B cell (primary cell): ENCODE results near the gene REC8. TPM values are rescaled to one million over a fixed set of nuclear protein-coding genes. Genes with fewer than 3 reads are reported as not detected.

Source experiments
- ATAC-seq: fragments of 200-7000 bp; cut with Tn5 transposase; one replicate; pipeline ENCODE4 v1.10.0; 2021; ENCODE audit warnings: low read depth, mild to moderate bottlenecking, moderate number of reproducible peaks, moderate library complexity
- CTCF ChIA-PET: fragments of 350-600 bp; sonication (Branson Sonifier 250); formaldehyde crosslinking; loops from one replicate; lab custom pipeline; 2021; ENCODE audit warnings: antibody characterized with exemption, inconsistent platforms; lab: Charles Lee
- POLR2A ChIA-PET: fragments of 350-600 bp; sonication (Branson Sonifier 250); formaldehyde crosslinking; loops from one replicate; lab custom pipeline; 2021; ENCODE audit warnings: antibody characterized with exemption; lab: Charles Lee
- DNase-seq: peaks from one replicate; pipeline ENCODE4 v3.0.0; 2013
- H2AFZ ChIP-seq: 2 replicates; pipeline ENCODE4 v1.6.1; 2012; ENCODE audit warnings: mild to moderate bottlenecking, low read depth, low read length; ENCODE audit not compliant: insufficient read depth, poor library complexity, severe bottlenecking
- H3K27ac ChIP-seq, 2 donors: 1 replicate in 1 of 2; 2 replicates in 1 of 2; pipeline ENCODE4 v1.5.1; 2012 to 2013; ENCODE audit warnings: low read length in 2 of 2, mild to moderate bottlenecking in 2 of 2, moderate library complexity in 1 of 2
- H3K27me3 ChIP-seq, 4 experiments: fragments of 200-600 bp in 1 of 4; sonication (generic) in 1 of 4; replicated peaks in 1 of 4; 1 replicate in 2 of 4; 2 replicates in 2 of 4; pipeline versions ENCODE4 v1.6.1 to v1.7.0; 2013 to 2016; ENCODE audit warnings: low read length in 3 of 4, mild to moderate bottlenecking in 2 of 4, mixed read lengths in 1 of 4, moderate library complexity in 1 of 4; ENCODE audit not compliant: insufficient read depth in 4 of 4, control insufficient read depth in 3 of 4; ENCODE audit errors: control extremely low read depth in 1 of 4
- H3K36me3 ChIP-seq, 2 experiments: replicated peaks in 1 of 2; 1 replicate in 1 of 2; 2 replicates in 1 of 2; pipeline versions ENCODE4 v1.6.1 to v1.7.1; 2013; ENCODE audit warnings: low read length in 1 of 2; ENCODE audit not compliant: insufficient read depth in 2 of 2, control insufficient read depth in 1 of 2; ENCODE audit errors: control extremely low read depth in 1 of 2, extremely low read depth in 1 of 2
- H3K4me1 ChIP-seq, 2 donors: fragments of 200-600 bp in 1 of 2; sonication (generic) in 1 of 2; 1 replicate in 1 of 2; 2 replicates in 1 of 2; pipeline versions ENCODE4 v1.5.1 to v1.6.1; 2013 to 2017; ENCODE audit warnings: low read length in 2 of 2; ENCODE audit not compliant: control insufficient read depth in 2 of 2, insufficient read depth in 2 of 2
- H3K4me2 ChIP-seq: replicated peaks from 2 replicates; pipeline ENCODE3; 2012; ENCODE audit warnings: mild to moderate bottlenecking, low read depth, low read length; ENCODE audit not compliant: poor library complexity, severe bottlenecking
- H3K4me3 ChIP-seq, 5 experiments: fragments of 200-600 bp in 1 of 5; sonication (generic) in 1 of 5; 1 replicate in 3 of 5; 2 replicates in 2 of 5; pipeline versions ENCODE4 v1.5.1 to v1.7.0; 2011 to 2016; ENCODE audit warnings: low read length in 4 of 5, mild to moderate bottlenecking in 4 of 5, low read depth in 2 of 5, control low read depth in 1 of 5, moderate library complexity in 1 of 5; ENCODE audit not compliant: insufficient read depth in 1 of 5; ENCODE audit errors: control extremely low read depth in 1 of 5, extremely low read depth in 1 of 5
- H3K79me2 ChIP-seq: fragments of 200-600 bp; sonication (generic); one replicate; pipeline ENCODE4 v1.6.0; 2016; ENCODE audit warnings: low read length; ENCODE audit not compliant: control insufficient read depth, insufficient read depth
- H3K9ac ChIP-seq: fragments of 200-600 bp; sonication (generic); 2 replicates; pipeline ENCODE4 v1.6.1; 2017; ENCODE audit warnings: mild to moderate bottlenecking, low read length, moderate library complexity
- H3K9me3 ChIP-seq, 3 donors: one replicate each; pipeline versions ENCODE4 v1.6.1 to v1.7.1; 2013; ENCODE audit warnings: low read length in 2 of 3; ENCODE audit not compliant: control insufficient read depth in 2 of 3, insufficient read depth in 1 of 3; ENCODE audit errors: control extremely low read depth in 1 of 3
- H4K20me1 ChIP-seq: 2 replicates; pipeline ENCODE4 v1.6.0; 2012; ENCODE audit warnings: mild to moderate bottlenecking, low read length; ENCODE audit not compliant: insufficient read depth, control insufficient read depth, poor library complexity, severe bottlenecking
- H3K27ac Mint-ChIP-seq: one replicate; pipeline ENCODE4 v1.8.0; 2021; ENCODE audit warnings: mixed read lengths
- H3K27me3 Mint-ChIP-seq: one replicate; pipeline ENCODE4 v1.8.0; 2021; ENCODE audit warnings: mixed read lengths
- H3K4me1 Mint-ChIP-seq: one replicate; pipeline ENCODE4 v1.8.0; 2021; ENCODE audit warnings: mixed read lengths
- H3K4me3 Mint-ChIP-seq: one replicate; pipeline ENCODE4 v1.8.0; 2021; ENCODE audit warnings: mixed read lengths
- H3K9me3 Mint-ChIP-seq: one replicate; pipeline ENCODE4 v1.8.0; 2022; ENCODE audit warnings: mixed read lengths; ENCODE audit not compliant: insufficient read depth
- EZH2 ChIP-seq: IDR thresholded peaks from 2 replicates; pipeline ENCODE4 v1.6.1; 2012; ENCODE audit warnings: borderline replicate concordance, low read depth, mild to moderate bottlenecking, moderate library complexity, low read length; ENCODE audit not compliant: insufficient read depth, poor library complexity, severe bottlenecking
- WGBS: methylation state at CpG from one replicate; pipeline ENCODE4 v1.1.5; 2013; ENCODE audit warnings: missing lambda C conversion rate; ENCODE audit not compliant: insufficient coverage; 5-methylcytosine and 5-hydroxymethylcytosine counted together
- intact Hi-C: fragments of 100-400 bp; cut with micrococcal nuclease; formaldehyde crosslinking; loops from one replicate; pipeline ENCODE4 v1.10.0; 2022
- polyA plus RNA-seq: library from polyadenylated mRNA; depleted of rRNA; stranded (reverse); fragments of >200 nt; gene quantifications from 2 replicates; pipeline ENCODE4 v1.2.3, GENCODE V29; 2012
- total RNA-seq, 2 donors: library from RNA; stranded (reverse); fragments of 120-200 nt in 1 of 2; gene quantifications; 1 replicate in 1 of 2; 2 replicates in 1 of 2; pipeline versions ENCODE4 v1.2.3 to v1.2.4, GENCODE V29; 2013 to 2022
- TF ChIP-seq, protein P1 (sequence below): fragments of 200-600 bp; IDR thresholded peaks from one replicate; pipeline ENCODE4 v1.8.0; 2022; ENCODE audit warnings: antibody characterized with exemption, mild to moderate bottlenecking

The REC8 gene
- total and polyA plus RNA-seq, 2 donors (not counting 1 experiment from before 2014, with no cell fraction given) = 34.0 to 62.1 TPM

DNA sequence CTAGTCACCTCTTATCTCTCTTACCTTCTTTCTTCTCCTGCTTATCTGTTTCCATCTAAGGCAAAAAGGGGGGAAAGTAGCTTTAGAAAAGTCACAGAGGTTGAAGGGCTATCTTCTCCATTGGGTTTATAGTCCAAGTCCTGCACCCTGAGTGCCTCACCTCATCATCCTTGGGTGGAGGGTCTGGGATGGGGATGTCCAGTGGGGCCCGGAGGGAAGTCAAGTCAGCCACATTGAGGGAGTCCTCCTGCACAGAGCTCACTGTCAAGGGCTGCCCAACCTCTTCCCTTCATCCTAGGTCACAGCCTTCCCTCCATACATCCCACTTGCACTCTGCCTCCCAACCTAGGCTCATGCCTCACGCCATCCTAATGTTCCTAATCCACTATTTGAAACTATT is 26.7 kb upstream of the REC8 start:
- Mint-ChIP-seq H3K4me3 (peak overlapping the region; percentile 95), H3K27me3 (no peaks in the 10 kb centered on the region), H3K27ac (peak overlapping the region; percentile 95), H3K9me3 (no peaks in the 10 kb centered on the region), H3K4me1 (peaks cover 62% of the 10 kb centered on the region)
- no peak for DNase-seq
- ChIA-PET CTCF (interaction anchor here (1.1 to 6.2 kb wide), 7 partner anchors 10 to 39 kb away, joined by 3 to 62 read pairs (median 7); partner anchors contain the start of genes DCAF11, IRF9 and NRL), POLR2A (interaction anchor here (2.2 to 4.1 kb wide), 2 partner anchors 9 to 15 kb away, joined by 17 to 43 read pairs; partner anchors contain the start of genes IRF9 and PSME1)
- peaks cover 35% of the 10 kb centered on the region for H4K20me1 ChIP-seq
- peak overlapping the region in 1 of 2 donors; percentile 90 for H3K27ac ChIP-seq
- H3K9me3 ChIP-seq = no peaks in the 10 kb centered on the region
- peak overlapping the region; percentile 90 for H3K4me2 ChIP-seq
- intact Hi-C loops = loop anchor here (5.0 to 10.0 kb wide), 3 partner anchors 130 to 1050 kb away; partner anchors contain the start of genes ACIN1, C14orf119, PPP1R3E and RABGGTA
- peaks cover 74% of the 10 kb centered on the region for H3K79me2 ChIP-seq
- H3K4me3 ChIP-seq = peak overlapping the region in 1 of 5 experiments; percentile 92
- H3K9ac ChIP-seq = peak overlapping the region; percentile 83
- H3K27me3 ChIP-seq = no peaks in the 10 kb centered on the region
- 80% methylated on average over 1 of the region's 2 CpGs for WGBS
- ATAC-seq = no peak
- peaks cover 0 to 39% of the 10 kb centered on the region in 2 experiments for H3K36me3 ChIP-seq
- no peak overlapping the region for H2AFZ ChIP-seq
- peaks cover 30 to 48% of the 10 kb centered on the region in 2 donors for H3K4me1 ChIP-seq
- TF ChIP-seq, protein P1, sequence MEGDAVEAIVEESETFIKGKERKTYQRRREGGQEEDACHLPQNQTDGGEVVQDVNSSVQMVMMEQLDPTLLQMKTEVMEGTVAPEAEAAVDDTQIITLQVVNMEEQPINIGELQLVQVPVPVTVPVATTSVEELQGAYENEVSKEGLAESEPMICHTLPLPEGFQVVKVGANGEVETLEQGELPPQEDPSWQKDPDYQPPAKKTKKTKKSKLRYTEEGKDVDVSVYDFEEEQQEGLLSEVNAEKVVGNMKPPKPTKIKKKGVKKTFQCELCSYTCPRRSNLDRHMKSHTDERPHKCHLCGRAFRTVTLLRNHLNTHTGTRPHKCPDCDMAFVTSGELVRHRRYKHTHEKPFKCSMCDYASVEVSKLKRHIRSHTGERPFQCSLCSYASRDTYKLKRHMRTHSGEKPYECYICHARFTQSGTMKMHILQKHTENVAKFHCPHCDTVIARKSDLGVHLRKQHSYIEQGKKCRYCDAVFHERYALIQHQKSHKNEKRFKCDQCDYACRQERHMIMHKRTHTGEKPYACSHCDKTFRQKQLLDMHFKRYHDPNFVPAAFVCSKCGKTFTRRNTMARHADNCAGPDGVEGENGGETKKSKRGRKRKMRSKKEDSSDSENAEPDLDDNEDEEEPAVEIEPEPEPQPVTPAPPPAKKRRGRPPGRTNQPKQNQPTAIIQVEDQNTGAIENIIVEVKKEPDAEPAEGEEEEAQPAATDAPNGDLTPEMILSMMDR = no peak
- no peak for TF ChIP-seq EZH2
